Panc1 (cell line): ENCODE measurements around the gene BTG3. TPM values are rescaled to one million over a fixed set of nuclear protein-coding genes. Genes with fewer than 3 reads are reported as not detected.

Experiments
- ATAC-seq: fragments of 200-7000 bp; cut with Tn5 transposase; 2 replicates; pipeline ENCODE4 v1.9.1; 2020; ENCODE audit warnings: mild to moderate bottlenecking, moderate library complexity
- BruUV-seq: library from RNA; stranded (reverse); fragments of 400-500 nt; replicated peaks from 2 replicates; lab custom pipeline; 2021; lab: Mats Ljungman, UMichigan
- CTCF ChIA-PET: fragments of 300-600 bp; sonication (Branson Sonifier 250); formaldehyde crosslinking; loops from one replicate; lab custom pipeline; 2022; ENCODE audit warnings: antibody characterized with exemption; lab: Charles Lee
- POLR2A ChIA-PET: fragments of 300-600 bp; sonication (Branson Sonifier 250); formaldehyde crosslinking; loops from one replicate; lab custom pipeline; 2022; ENCODE audit warnings: antibody characterized with exemption; lab: Charles Lee
- DNase-seq: peaks from one replicate; pipeline ENCODE4 v3.0.0-alpha.2; 2010; ENCODE audit warnings: low read depth, low spot score
- H3K27ac ChIP-seq: 2 replicates; pipeline ENCODE4 v1.5.1; 2011; ENCODE audit warnings: mild to moderate bottlenecking, low read length, inconsistent platforms
- H3K27me3 ChIP-seq: fragments of 200-500 bp; sonication (Bioruptor generic); 2 replicates; pipeline ENCODE4 v1.6.0; 2014; ENCODE audit warnings: low read length, inconsistent platforms; ENCODE audit not compliant: control insufficient read depth, insufficient read depth
- H3K36me3 ChIP-seq: fragments of 200-500 bp; sonication (Bioruptor generic); 2 replicates; pipeline ENCODE4 v1.5.1; 2014; ENCODE audit warnings: inconsistent platforms, mild to moderate bottlenecking, low read length, moderate library complexity; ENCODE audit not compliant: control insufficient read depth, insufficient read depth
- H3K4me1 ChIP-seq: 2 replicates; pipeline ENCODE4 v1.5.1; 2011; ENCODE audit warnings: inconsistent platforms, mild to moderate bottlenecking, low read length, moderate library complexity; ENCODE audit not compliant: control insufficient read depth, insufficient read depth
- H3K4me3 ChIP-seq, 2 experiments: 2 replicates each; pipeline ENCODE4 v1.5.1; 2011 to 2012; ENCODE audit warnings: low read depth in 2 of 2, low read length in 2 of 2, mild to moderate bottlenecking in 2 of 2, inconsistent platforms in 1 of 2, moderate library complexity in 1 of 2
- H3K9me3 ChIP-seq: fragments of 200-500 bp; sonication (Bioruptor generic); 2 replicates; pipeline ENCODE4 v1.5.1; 2014; ENCODE audit warnings: low read depth, mild to moderate bottlenecking, inconsistent platforms, low read length, moderate library complexity; ENCODE audit not compliant: control insufficient read depth, insufficient read depth
- CTCF ChIP-seq: fragments of 450-650 bp; IDR thresholded peaks from 2 replicates; pipeline ENCODE4 v1.5.1; 2017; ENCODE audit warnings: mild to moderate bottlenecking
- POLR2AphosphoS5 ChIP-seq: IDR thresholded peaks from 2 replicates; pipeline ENCODE4 v1.6.1; 2012; ENCODE audit warnings: mild to moderate bottlenecking, low read depth, low read length, moderate library complexity
- REST ChIP-seq, 2 experiments: IDR thresholded peaks; 2 replicates each; pipeline ENCODE4 v1.6.1; 2011 to 2012; ENCODE audit warnings: low read depth in 2 of 2, control low read depth in 1 of 2, low read length in 1 of 2, mild to moderate bottlenecking in 1 of 2, moderate library complexity in 1 of 2; ENCODE audit not compliant: insufficient read depth in 1 of 2
- TCF7L2 ChIP-seq: IDR thresholded peaks from 2 replicates; pipeline ENCODE4 v1.6.1; 2011; ENCODE audit warnings: mild to moderate bottlenecking, low read depth, low read length, inconsistent platforms
- in situ Hi-C: cut with HindIII; loops from 2 replicates; pipeline ENCODE4 v1.10.0; 2016; ENCODE audit warnings: low sequenced_read_pairs, low pct_unique_long_range_greater_than_20kb
- intact Hi-C: fragments of 100-400 bp; cut with micrococcal nuclease; formaldehyde crosslinking; loops from one replicate; pipeline ENCODE4 v1.10.0; 2022; ENCODE audit not compliant: unreplicated experiment
- total RNA-seq: library from RNA; stranded (reverse); gene quantifications from one replicate; pipeline ENCODE4 v1.2.1, GENCODE V29; 2021; ENCODE audit not compliant: unreplicated experiment

The BTG3 gene
- total RNA-seq, 1 experiment from 2014 or later: 20.1 TPM

- TF ChIP-seq TCF7L2: no peak
- no peak for TF ChIP-seq POLR2AphosphoS5
- TF ChIP-seq REST (IDR thresholded peaks at IDR 0.05; ENCODE audit: insufficient read depth in 1 of 2, low read depth in 2 of 2, low read length in 1 of 2): no peak
- POLR2A ChIA-PET: no interaction called here
Observed at GRCh38 chr21:17598437-17598836, 14.3 kb downstream of the BTG3 start.

GRCh38 chr21:17597680-17598079 is 15.0 kb downstream of the BTG3 start:
- ChIA-PET POLR2A (no interaction called here), CTCF (no interaction called here)
- no TSS peak for BruUV-seq
- in situ Hi-C loops: no loop called here
- H3K9me3 ChIP-seq: no peaks in the 10 kb centered on the region
- intact Hi-C loops: no loop called here
- no peak for TF ChIP-seq REST (IDR thresholded peaks at IDR 0.05; ENCODE audit: insufficient read depth in 1 of 2, low read depth in 2 of 2, low read length in 1 of 2)
- no peaks in the 10 kb centered on the region for H3K27me3 ChIP-seq
- no peaks in the 10 kb centered on the region for H3K4me1 ChIP-seq
- no peak for DNase-seq
- no peak for ATAC-seq
- H3K36me3 ChIP-seq: peaks cover 30% of the 10 kb centered on the region
- H3K27ac ChIP-seq: no peak overlapping the region
- H3K4me3 ChIP-seq: no peak overlapping the region

More at GRCh38 chr21:17598437-17598836, 14.3 kb downstream of the BTG3 start:
- intact Hi-C loops (no loop called here), in situ Hi-C loops (no loop called here)
- H3K27me3 ChIP-seq: no peaks in the 10 kb centered on the region
- CTCF ChIA-PET: no interaction called here
- no peaks in the 10 kb centered on the region for H3K9me3 ChIP-seq
- no peak overlapping the region for H3K4me3 ChIP-seq
- peaks cover 25% of the 10 kb centered on the region for H3K36me3 ChIP-seq
- ATAC-seq (no peak), DNase-seq (no peak)
- no peak overlapping the region for H3K27ac ChIP-seq
- H3K4me1 ChIP-seq: no peaks in the 10 kb centered on the region
- BruUV-seq: no TSS peak

GRCh38 chr21:17590430-17590829 is 22.3 kb downstream of the BTG3 start:
- POLR2A ChIA-PET: no interaction called here
- Histone ChIP-seq H3K27me3 (no peaks in the 10 kb centered on the region), H3K4me3 (no peak overlapping the region), H3K4me1 (no peaks in the 10 kb centered on the region), H3K36me3 (peaks cover 10% of the 10 kb centered on the region), H3K9me3 (no peaks in the 10 kb centered on the region), H3K27ac (no peak overlapping the region)
- CTCF ChIA-PET: no interaction called here
- BruUV-seq: no TSS peak
- no peak for ATAC-seq
- in situ Hi-C loops (no loop called here), intact Hi-C loops (no loop called here)
- no peak for DNase-seq
- TF ChIP-seq CTCF (no peak), TCF7L2 (no peak), REST (IDR thresholded peaks at IDR 0.05; ENCODE audit: insufficient read depth in 1 of 2, low read depth in 2 of 2, low read length in 1 of 2) (no peak)
